ENCODE results near the gene SLC18A3.

The SLC18A3 gene

GRCh38 chr10:49596493-49596809, 13.7 kb upstream of the SLC18A3 start:
- no peak for DNase-seq (ENCODE audit: low spot score)

- no peak for DNase-seq (ENCODE audit: low spot score)
Observed at GRCh38 chr10:49596836-49597235, 13.3 kb upstream of the SLC18A3 start.

- DNase-seq (ENCODE audit: low spot score), result no peak
Observed at GRCh38 chr10:49597426-49598163, 12.5 kb upstream of the SLC18A3 start.

- DNase-seq (ENCODE audit: low spot score), result no peak
Observed at GRCh38 chr10:49598164-49598856, 11.8 kb upstream of the SLC18A3 start.

GRCh38 chr10:49598986-49599385, 11.1 kb upstream of the SLC18A3 start:
- DNase-seq (ENCODE audit: low spot score), result no peak

- DNase-seq (ENCODE audit: low spot score), result no peak
Observed at GRCh38 chr10:49599546-49599945, 10.6 kb upstream of the SLC18A3 start.

GRCh38 chr10:49600046-49600445, 10.1 kb upstream of the SLC18A3 start:
- DNase-seq (ENCODE audit: low spot score), result no peak

GRCh38 chr10:49600781-49601400, 9.2 kb upstream of the SLC18A3 start:
- no peak for DNase-seq (ENCODE audit: low spot score)

GRCh38 chr10:49601857-49602256, 8.3 kb upstream of the SLC18A3 start:
- no peak for DNase-seq (ENCODE audit: low spot score)

- no peak for DNase-seq (ENCODE audit: low spot score)
Observed at GRCh38 chr10:49602380-49603023, 7.6 kb upstream of the SLC18A3 start.

GRCh38 chr10:49605216-49605938, 4.7 kb upstream of the SLC18A3 start:
- no peak for DNase-seq (ENCODE audit: low spot score)

- no peak for DNase-seq (ENCODE audit: low spot score)
Observed at GRCh38 chr10:49605939-49606509, 4.1 kb upstream of the SLC18A3 start.

- peak; percentile 72 for DNase-seq (ENCODE audit: low spot score)
Observed at GRCh38 chr10:49606981-49607535, 3.1 kb upstream of the SLC18A3 start.

GRCh38 chr10:49608166-49609005, 1.7 kb upstream of the SLC18A3 start:
- DNase-seq (ENCODE audit: low spot score), result no peak

GRCh38 chr10:49609006-49609282, 1.2 kb upstream of the SLC18A3 start:
- DNase-seq (ENCODE audit: low spot score), result no peak

- no peak for DNase-seq (ENCODE audit: low spot score)
Observed at GRCh38 chr10:49609283-49610113, 612 bp upstream of the SLC18A3 start.

- no peak for DNase-seq (ENCODE audit: low spot score)
Observed at GRCh38 chr10:49610458-49611165, 502 bp downstream of the SLC18A3 start.

- DNase-seq (ENCODE audit: low spot score), result no peak
Observed at GRCh38 chr10:49611166-49611815, 1.2 kb downstream of the SLC18A3 start.

Data from kidney capillary endothelial cell (primary cell).